ENCODE results near the gene SRPX2.
"Not testable (repeated sequence)": the region's sequence is repeated elsewhere in the genome, so short reads cannot be mapped to it uniquely, and the experiment has no call there.

Gene SRPX2

GRCh38 chrX:100719139-100719538, 75.1 kb downstream of the SRPX2 start:
- H3K27ac ChIP-seq, result no peak overlapping the region
- CTCF ChIA-PET, result interaction anchor here (1.3 kb wide), 1 partner anchor 50 kb away, joined by 5 read pairs; no protein-coding TSS in a partner anchor
- no peak for DNase-seq (ENCODE audit: low spot score)
- POLR2A ChIA-PET (ENCODE audit: low non-redundant PET), result no interaction called here
- TF ChIP-seq CTCF (conservative IDR thresholded peaks at IDR 0.05; ENCODE audit: low read depth), result no peak

- ChIA-PET CTCF (interaction anchor here (0.6 kb wide), 2 partner anchors 46 to 60 kb away, joined by 3 read pairs; no protein-coding TSS in a partner anchor), POLR2A (ENCODE audit: low non-redundant PET) (no interaction called here)
- H3K27ac ChIP-seq, result no peak overlapping the region
- no peak for DNase-seq (ENCODE audit: low spot score)
- TF ChIP-seq CTCF (conservative IDR thresholded peaks at IDR 0.05; ENCODE audit: low read depth), result no peak
These were observed 76.3 kb downstream of the SRPX2 start for GRCh38 chrX:100720301-100720700.

- no peak overlapping the region for H3K27ac ChIP-seq
- DNase-seq (ENCODE audit: low spot score), result no peak
- ChIA-PET CTCF (no interaction called here), POLR2A (ENCODE audit: low non-redundant PET) (no interaction called here)
- TF ChIP-seq CTCF (conservative IDR thresholded peaks at IDR 0.05; ENCODE audit: low read depth), result no peak
These were observed 77.3 kb downstream of the SRPX2 start for GRCh38 chrX:100721328-100721727.

- POLR2A ChIA-PET (ENCODE audit: low non-redundant PET); H3K27ac ChIP-seq; DNase-seq (ENCODE audit: low spot score); CTCF ChIA-PET: not testable (repeated sequence)
These were observed 80.0 kb downstream of the SRPX2 start for GRCh38 chrX:100724006-100724405.
